Measurements from ENCODE around the gene ALOX12B.
"Not testable (repeated sequence)": the region's sequence is repeated elsewhere in the genome, so short reads cannot be mapped to it uniquely, and the experiment has no call there.

Gene ALOX12B

DNA sequence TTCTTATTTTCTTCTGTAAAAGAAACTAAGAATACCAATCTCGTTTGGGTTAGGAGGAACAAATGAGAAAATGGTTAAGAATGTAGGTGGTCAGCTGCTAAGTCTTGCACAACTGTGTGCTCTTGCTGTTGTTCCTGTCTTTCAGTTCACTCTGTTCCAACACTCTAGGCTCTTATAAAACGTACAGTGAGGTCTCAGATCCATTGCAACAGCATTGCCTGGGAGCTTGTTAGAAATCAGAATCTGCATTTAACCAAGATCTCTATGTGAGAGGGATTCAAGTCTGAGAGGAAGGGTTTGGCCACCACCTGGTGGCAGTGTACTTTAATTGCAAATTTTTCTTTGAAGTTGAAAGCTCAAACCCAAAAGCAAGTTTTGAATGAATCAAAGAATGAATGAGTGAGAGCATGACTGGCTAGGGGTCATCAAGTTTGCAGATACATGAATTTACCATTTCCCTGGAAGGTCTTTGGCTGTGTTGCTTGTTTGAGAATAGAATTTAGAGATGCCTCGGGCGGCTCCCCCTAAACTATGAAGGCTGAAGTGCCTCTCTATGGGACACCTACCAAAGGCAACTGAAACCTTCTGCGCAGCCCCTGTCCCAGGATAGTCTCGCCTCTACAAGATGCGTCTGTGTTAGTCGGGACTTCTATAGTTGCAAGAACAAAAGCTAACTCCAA is 46.1 kb downstream of the ALOX12B start:
- DNase-seq, result peak; percentile 10

DNA sequence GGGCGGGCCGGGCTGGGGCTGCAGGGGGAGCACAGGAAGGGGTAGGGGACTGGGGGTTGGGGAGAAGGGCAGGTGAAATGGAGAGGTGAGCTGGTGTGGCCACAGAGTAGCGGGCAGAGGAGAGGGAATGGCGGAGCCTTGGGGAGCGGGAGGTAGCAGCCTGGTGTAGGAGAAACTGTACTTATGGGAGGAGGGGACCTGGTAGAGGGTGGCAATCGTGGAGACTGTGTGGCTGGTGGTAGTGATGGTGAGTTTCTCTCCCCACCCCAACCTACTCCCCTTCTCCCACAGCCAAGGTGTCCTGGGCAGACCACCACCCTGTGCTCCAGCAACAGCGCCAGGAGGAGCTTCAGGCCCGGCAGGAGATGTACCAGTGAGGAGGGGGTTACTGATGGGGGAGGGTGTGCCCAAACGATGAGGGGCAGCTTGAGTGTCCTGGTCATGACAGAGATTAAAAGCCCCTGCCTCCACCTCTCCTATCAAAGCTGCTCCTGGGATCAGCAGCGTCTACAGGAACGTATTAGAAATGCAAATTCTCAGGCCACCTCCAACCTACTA is 47.8 kb downstream of the ALOX12B start:
- DNase-seq, result no peak

DNA sequence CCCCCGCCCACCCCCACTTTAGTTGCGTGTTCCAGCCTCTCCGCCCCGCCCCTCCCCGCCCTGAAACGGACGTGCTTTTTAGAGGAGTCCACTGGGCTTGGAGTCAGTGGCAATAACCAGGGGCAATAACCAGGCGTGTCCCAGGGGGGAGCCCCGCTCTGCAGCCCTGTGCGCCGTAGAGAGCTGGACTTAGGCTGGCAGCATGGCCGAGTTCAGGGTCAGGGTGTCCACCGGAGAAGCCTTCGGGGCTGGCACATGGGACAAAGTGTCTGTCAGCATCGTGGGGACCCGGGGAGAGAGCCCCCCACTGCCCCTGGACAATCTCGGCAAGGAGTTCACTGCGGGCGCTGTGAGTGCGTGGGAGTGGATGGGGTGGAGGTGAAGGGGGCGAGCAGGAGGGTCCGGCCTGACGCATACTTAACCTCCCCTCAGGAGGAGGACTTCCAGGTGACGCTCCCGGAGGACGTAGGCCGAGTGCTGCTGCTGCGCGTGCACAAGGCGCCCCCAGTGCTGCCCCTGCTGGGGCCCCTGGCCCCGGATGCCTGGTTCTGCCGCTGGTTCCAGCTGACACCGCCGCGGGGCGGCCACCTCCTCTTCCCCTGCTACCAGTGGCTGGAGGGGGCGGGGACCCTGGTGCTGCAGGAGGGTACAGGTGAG is 48.4 kb downstream of the ALOX12B start, which contains the start of gene ALOX15B:
TSS of gene ALOX15B (plus strand) at position 106 of the 657 bp plus-strand sequence. CDS start at position 203, 97 bp downstream.
- no peak for DNase-seq

GRCh38 chr17:8032442-8032841 is 55.1 kb downstream of the ALOX12B start:
- no peak for DNase-seq

DNA sequence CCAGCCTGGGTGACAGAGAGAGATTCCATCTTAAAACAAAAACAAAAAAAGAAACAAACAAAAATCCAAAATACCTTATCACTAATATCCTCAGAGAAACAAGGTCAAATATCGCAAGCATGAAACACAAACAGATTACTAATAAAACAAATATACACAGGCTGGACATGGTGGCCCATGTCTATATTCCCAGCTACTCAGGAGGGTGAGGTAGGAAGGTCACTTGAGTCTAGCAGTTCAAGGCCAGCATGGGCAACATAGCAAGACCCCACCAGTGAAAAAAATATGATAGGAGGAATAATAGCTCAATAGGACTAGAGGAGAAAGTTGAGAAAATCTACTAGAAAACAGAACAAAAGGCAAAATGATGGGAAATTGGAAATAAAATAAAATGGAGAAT is 55.6 kb downstream of the ALOX12B start:
- DNase-seq, result no peak

GRCh38 chr17:8031261-8031661 is 56.3 kb downstream of the ALOX12B start:
- DNase-seq, result no peak

DNA sequence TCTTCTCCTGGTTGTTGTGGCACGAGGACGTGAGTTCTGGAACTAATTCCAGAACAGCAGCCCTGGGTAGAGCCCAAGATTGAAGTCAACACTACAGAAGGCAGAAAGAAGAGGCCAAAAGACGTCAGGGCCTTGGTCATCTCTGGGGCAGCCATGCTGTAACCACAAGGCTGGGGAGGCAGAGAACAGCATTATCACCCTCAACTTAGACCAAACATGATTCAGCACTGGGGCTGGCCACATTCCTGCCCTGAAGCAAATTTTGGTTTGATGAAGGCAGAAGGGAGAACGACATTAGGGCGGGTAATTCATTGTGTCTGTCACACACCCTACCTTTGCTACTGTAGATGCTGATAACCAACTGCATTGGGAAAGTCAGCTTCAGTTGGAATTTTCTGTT is 58.4 kb downstream of the ALOX12B start:
- DNase-seq, result no peak

DNA sequence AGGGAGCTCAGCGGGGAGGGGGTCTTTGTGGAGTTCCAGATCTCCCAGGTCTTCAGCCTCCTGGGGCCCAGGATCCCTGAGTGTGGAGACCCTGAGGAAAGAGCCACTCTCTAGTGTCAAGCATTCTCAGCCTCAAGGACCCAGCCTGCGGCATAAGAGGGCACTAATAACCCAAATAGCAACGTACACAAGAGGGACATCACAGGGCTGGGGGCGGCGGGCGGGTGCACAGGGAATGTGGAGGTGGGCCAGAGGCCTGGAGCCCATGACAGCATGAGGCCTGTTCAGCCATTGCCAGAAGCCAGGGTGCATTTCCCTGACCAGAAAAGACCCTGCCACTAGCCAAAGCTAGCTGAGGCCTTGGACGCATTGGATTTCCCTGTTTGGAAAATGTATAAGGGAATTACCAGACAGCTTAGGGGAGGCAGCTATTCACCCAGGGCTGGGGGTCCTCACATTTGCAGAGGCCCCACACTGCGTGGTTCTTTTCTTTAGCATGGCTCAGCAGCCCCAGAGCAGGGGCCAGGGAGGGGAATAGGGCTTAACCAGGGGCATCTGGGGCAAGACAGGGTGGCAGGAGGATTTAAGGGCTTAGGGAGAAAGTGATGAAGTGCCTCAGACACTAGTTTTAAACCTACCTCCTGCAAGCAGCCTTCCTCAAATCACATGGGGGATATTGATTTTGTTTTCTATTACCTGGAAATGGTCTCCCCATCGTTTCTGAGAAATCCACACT is 62.2 kb downstream of the ALOX12B start:
- no peak for DNase-seq

- DNase-seq, result not testable (repeated sequence)
Measured at GRCh38 chr17:8024161-8024560, 63.4 kb downstream of the ALOX12B start.

Data from DMS79 treated with DMSO at 0.1 percent for 48 hours (cell line).